Measurements from ENCODE around the gene ARHGAP9. TPM values are rescaled to one million over a fixed set of nuclear protein-coding genes. Genes with fewer than 3 reads are reported as not detected.

Gene ARHGAP9
- total and polyA plus RNA-seq, 2 experiments from 2014 or later = 0.11 to 0.61 TPM

GRCh38 chr12:57523706-57524614 lies 44.3 kb upstream of the ARHGAP9 start:
- H3K27me3 ChIP-seq (replicated peaks; ENCODE audit: insufficient read depth) = no peaks in the 10 kb centered on the region
- H3K9me3 ChIP-seq (ENCODE audit: low read depth) = no peaks in the 10 kb centered on the region
- peaks cover 45% of the 10 kb centered on the region for H3F3A ChIP-seq (ENCODE audit: insufficient read depth)
- peak overlapping the region; percentile 91 for H3K4me2 ChIP-seq (ENCODE audit: unreplicated experiment)
- 59% methylated on average over 14 of the region's 14 CpGs for WGBS, 2 experiments (ENCODE audit: low coverage in 1 of 2, low lambda C conversion rate in 2 of 2, missing lambda C conversion rate in 2 of 2)
- H3K79me2 ChIP-seq (ENCODE audit: insufficient read depth) = peaks cover 70% of the 10 kb centered on the region
- TF ChIP-seq EZH2phosphoT487 (IDR thresholded peaks at IDR 0.05; ENCODE audit: insufficient read depth, low read depth) (no peak), EZH2 (IDR thresholded peaks at IDR 0.05; ENCODE audit: insufficient read depth, poor library complexity, severe bottlenecking) (no peak)
- H3K27ac ChIP-seq = peak overlapping the region; percentile 79
- H3K9me2 ChIP-seq (ENCODE audit: insufficient read depth) = no peaks in the 10 kb centered on the region
- H3K4me1 ChIP-seq (ENCODE audit: insufficient read depth) = peaks cover 23% of the 10 kb centered on the region
- H2AFZ ChIP-seq = no peak overlapping the region
- H3K9ac ChIP-seq = peak overlapping the region; percentile 88
- H4K20me1 ChIP-seq (ENCODE audit: insufficient read depth) = peaks cover 4% of the 10 kb centered on the region; the same call in 1 of the 2 replicates
- peaks cover 27% of the 10 kb centered on the region for H3K36me3 ChIP-seq (ENCODE audit: low read depth)
- peak overlapping the region; percentile 93 for H3K4me3 ChIP-seq
- DNase-seq = no peak
- in situ Hi-C loops (cut with MboI) = no loop called here

- DNase-seq = peak; percentile 70
- 2 to 5% methylated on average over 12 to 38 of the region's 38 CpGs for WGBS, 2 experiments (ENCODE audit: low coverage in 1 of 2, low lambda C conversion rate in 2 of 2, missing lambda C conversion rate in 2 of 2)
- H3K36me3 ChIP-seq (ENCODE audit: low read depth) = peaks cover 18% of the 10 kb centered on the region; the same call in 1 of the 2 replicates
Observed at GRCh38 chr12:57522887-57523705, 43.4 kb upstream of the ARHGAP9 start.

GRCh38 chr12:57522011-57522886 lies 42.6 kb upstream of the ARHGAP9 start, which contains the start of gene MBD6:
Gene MBD6, plus strand, starts transcription at chr12:57522824. Its CDS starts 1,480 bp downstream, at chr12:57524304.
- H3K4me1 ChIP-seq (ENCODE audit: insufficient read depth) = peaks cover 40% of the 10 kb centered on the region
- peak within 1 kb of the TSS; percentile 71 for H2AFZ ChIP-seq
- peak; percentile 94 for DNase-seq
- in situ Hi-C loops (cut with MboI) = no loop called here
- peaks cover 56% of the 10 kb centered on the region for H3F3A ChIP-seq (ENCODE audit: insufficient read depth)
- peak within 1 kb of the TSS; percentile 93 for H3K4me3 ChIP-seq
- H3K9me2 ChIP-seq (ENCODE audit: insufficient read depth) = no peaks in the 10 kb centered on the region
- H4K20me1 ChIP-seq (ENCODE audit: insufficient read depth) = peaks cover 12% of the 10 kb centered on the region; the same call in 1 of the 2 replicates
- TF ChIP-seq EZH2 (IDR thresholded peaks at IDR 0.05; ENCODE audit: insufficient read depth, poor library complexity, severe bottlenecking) (no peak), EZH2phosphoT487 (IDR thresholded peaks at IDR 0.05; ENCODE audit: insufficient read depth, low read depth) (no peak)
- no peaks in the 10 kb centered on the region for H3K9me3 ChIP-seq (ENCODE audit: low read depth)
- 2 to 3% methylated on average over 12 to 42 of the region's 57 CpGs for WGBS, 2 experiments (ENCODE audit: low coverage in 1 of 2, low lambda C conversion rate in 2 of 2, missing lambda C conversion rate in 2 of 2)
- no peaks in the 10 kb centered on the region for H3K27me3 ChIP-seq (replicated peaks; ENCODE audit: insufficient read depth)
- peak within 1 kb of the TSS; percentile 91 for H3K4me2 ChIP-seq (ENCODE audit: unreplicated experiment)
- H3K79me2 ChIP-seq (ENCODE audit: insufficient read depth) = peaks cover 72% of the 10 kb centered on the region
- H3K27ac ChIP-seq = peak within 1 kb of the TSS; percentile 97
- peak within 1 kb of the TSS; percentile 88 for H3K9ac ChIP-seq
- peaks cover 19% of the 10 kb centered on the region for H3K36me3 ChIP-seq (ENCODE audit: low read depth)

More at GRCh38 chr12:57522887-57523705, 43.4 kb upstream of the ARHGAP9 start:
- peaks cover 12% of the 10 kb centered on the region; the same call in 1 of the 2 replicates for H4K20me1 ChIP-seq (ENCODE audit: insufficient read depth)
- in situ Hi-C loops (cut with MboI) = no loop called here
- no peak overlapping the region for H2AFZ ChIP-seq
- no peaks in the 10 kb centered on the region for H3K9me3 ChIP-seq (ENCODE audit: low read depth)
- peaks cover 70% of the 10 kb centered on the region for H3K79me2 ChIP-seq (ENCODE audit: insufficient read depth)
- no peaks in the 10 kb centered on the region for H3K9me2 ChIP-seq (ENCODE audit: insufficient read depth)
- H3K9ac ChIP-seq = peak overlapping the region; percentile 88
- H3K4me3 ChIP-seq = peak overlapping the region; percentile 93
- no peaks in the 10 kb centered on the region for H3K27me3 ChIP-seq (replicated peaks; ENCODE audit: insufficient read depth)
- H3K4me2 ChIP-seq (ENCODE audit: unreplicated experiment) = peak overlapping the region; percentile 91
- peak overlapping the region; percentile 97 for H3K27ac ChIP-seq
- H3F3A ChIP-seq (ENCODE audit: insufficient read depth) = peaks cover 47% of the 10 kb centered on the region
- TF ChIP-seq EZH2phosphoT487 (IDR thresholded peaks at IDR 0.05; ENCODE audit: insufficient read depth, low read depth) (no peak), EZH2 (IDR thresholded peaks at IDR 0.05; ENCODE audit: insufficient read depth, poor library complexity, severe bottlenecking) (no peak)
- H3K4me1 ChIP-seq (ENCODE audit: insufficient read depth) = peaks cover 31% of the 10 kb centered on the region

Data from GM23248 (cell line).